ENCODE measurements around the gene NMNAT2. TPM values are rescaled to one million over a fixed set of nuclear protein-coding genes. Genes with fewer than 3 reads are reported as not detected.

Gene NMNAT2
- total and polyA plus RNA-seq, 7 donors = under 0.01 to 5.5 (median 3.6) TPM

GRCh38 chr1:183368213-183369108, 49.7 kb downstream of the NMNAT2 start:
- no peak overlapping the region for H3K27ac ChIP-seq
- no peaks in the 10 kb centered on the region for H3K36me3 ChIP-seq
- no peak for DNase-seq
- H3K9me3 ChIP-seq = no peaks in the 10 kb centered on the region
- H3K4me1 ChIP-seq = no peaks in the 10 kb centered on the region
- TF ChIP-seq, protein P1, sequence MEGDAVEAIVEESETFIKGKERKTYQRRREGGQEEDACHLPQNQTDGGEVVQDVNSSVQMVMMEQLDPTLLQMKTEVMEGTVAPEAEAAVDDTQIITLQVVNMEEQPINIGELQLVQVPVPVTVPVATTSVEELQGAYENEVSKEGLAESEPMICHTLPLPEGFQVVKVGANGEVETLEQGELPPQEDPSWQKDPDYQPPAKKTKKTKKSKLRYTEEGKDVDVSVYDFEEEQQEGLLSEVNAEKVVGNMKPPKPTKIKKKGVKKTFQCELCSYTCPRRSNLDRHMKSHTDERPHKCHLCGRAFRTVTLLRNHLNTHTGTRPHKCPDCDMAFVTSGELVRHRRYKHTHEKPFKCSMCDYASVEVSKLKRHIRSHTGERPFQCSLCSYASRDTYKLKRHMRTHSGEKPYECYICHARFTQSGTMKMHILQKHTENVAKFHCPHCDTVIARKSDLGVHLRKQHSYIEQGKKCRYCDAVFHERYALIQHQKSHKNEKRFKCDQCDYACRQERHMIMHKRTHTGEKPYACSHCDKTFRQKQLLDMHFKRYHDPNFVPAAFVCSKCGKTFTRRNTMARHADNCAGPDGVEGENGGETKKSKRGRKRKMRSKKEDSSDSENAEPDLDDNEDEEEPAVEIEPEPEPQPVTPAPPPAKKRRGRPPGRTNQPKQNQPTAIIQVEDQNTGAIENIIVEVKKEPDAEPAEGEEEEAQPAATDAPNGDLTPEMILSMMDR (IDR thresholded peaks at IDR 0.05) = no peak
- TF ChIP-seq POLR2AphosphoS5 (IDR thresholded peaks at IDR 0.05) (no peak), POLR2A (IDR thresholded peaks at IDR 0.05) (no peak), EP300 (IDR thresholded peaks at IDR 0.05) (no peak)
- H3K4me3 ChIP-seq = no peak overlapping the region
- H3K27me3 ChIP-seq = no peaks in the 10 kb centered on the region
- WGBS, 2 donors = 76 to 84% methylated on average over 11 of the region's 11 CpGs
- intact Hi-C loops (cut with DNase I) = no loop called here

DNA sequence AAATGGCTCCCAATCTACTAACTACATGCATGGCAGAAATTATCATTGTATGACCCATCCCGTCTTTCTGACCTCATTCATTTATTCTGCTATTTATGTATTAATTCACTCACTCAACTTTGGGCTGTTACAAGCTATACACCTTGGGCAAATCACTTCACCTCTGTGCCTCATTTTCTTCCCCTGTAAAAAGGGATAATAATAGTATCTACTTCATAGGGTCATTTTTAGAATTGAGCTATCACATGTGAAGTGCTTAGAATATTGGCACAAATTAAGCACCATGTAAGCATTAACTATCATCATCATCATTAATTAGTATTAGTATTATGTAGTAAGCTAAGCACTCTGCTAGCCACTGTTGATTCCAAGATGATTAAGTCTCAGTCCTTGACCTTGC, 52.1 kb downstream of the NMNAT2 start:
- 84 to 88% methylated on average over 1 of the region's 1 CpG for WGBS, 2 donors
- intact Hi-C loops (cut with DNase I) = no loop called here
- no peak for TF ChIP-seq EP300 (IDR thresholded peaks at IDR 0.05)
- no peak for TF ChIP-seq POLR2A (IDR thresholded peaks at IDR 0.05)
- TF ChIP-seq, protein P1 (IDR thresholded peaks at IDR 0.05) = no peak
- TF ChIP-seq POLR2AphosphoS5 (IDR thresholded peaks at IDR 0.05) = no peak
- no peaks in the 10 kb centered on the region for H3K4me1 ChIP-seq
- no peak overlapping the region for H3K27ac ChIP-seq
- DNase-seq = no peak
- H3K9me3 ChIP-seq = no peaks in the 10 kb centered on the region
- no peaks in the 10 kb centered on the region for H3K36me3 ChIP-seq
- H3K4me3 ChIP-seq = no peak overlapping the region
- H3K27me3 ChIP-seq = no peaks in the 10 kb centered on the region

GRCh38 chr1:183365676-183366075, 52.5 kb downstream of the NMNAT2 start:
- no peaks in the 10 kb centered on the region for H3K36me3 ChIP-seq
- no peaks in the 10 kb centered on the region for H3K27me3 ChIP-seq
- intact Hi-C loops (cut with DNase I) = no loop called here
- H3K9me3 ChIP-seq = no peaks in the 10 kb centered on the region
- no peaks in the 10 kb centered on the region for H3K4me1 ChIP-seq
- WGBS, 2 donors = 69 to 74% methylated on average over 2 of the region's 2 CpGs
- H3K4me3 ChIP-seq = no peak overlapping the region
- TF ChIP-seq POLR2AphosphoS5 (IDR thresholded peaks at IDR 0.05) (no peak), EP300 (IDR thresholded peaks at IDR 0.05) (no peak), POLR2A (IDR thresholded peaks at IDR 0.05) (no peak)
- TF ChIP-seq, protein P1 (IDR thresholded peaks at IDR 0.05) = no peak
- DNase-seq = no peak
- H3K27ac ChIP-seq = no peak overlapping the region

- 92 to 93% methylated on average over 4 of the region's 4 CpGs for WGBS, 2 donors
- intact Hi-C loops (cut with DNase I) = no loop called here
- H3K27me3 ChIP-seq = no peaks in the 10 kb centered on the region
These were observed 53.1 kb downstream of the NMNAT2 start for GRCh38 chr1:183365093-183365492.

More at GRCh38 chr1:183365093-183365492, 53.1 kb downstream of the NMNAT2 start:
- DNase-seq = no peak
- no peaks in the 10 kb centered on the region for H3K36me3 ChIP-seq
- TF ChIP-seq EP300 (IDR thresholded peaks at IDR 0.05) = no peak
- TF ChIP-seq, protein P1 (IDR thresholded peaks at IDR 0.05) = no peak
- TF ChIP-seq POLR2AphosphoS5 (IDR thresholded peaks at IDR 0.05) = no peak
- TF ChIP-seq POLR2A (IDR thresholded peaks at IDR 0.05) = no peak
- H3K4me3 ChIP-seq = no peak overlapping the region
- H3K9me3 ChIP-seq = no peaks in the 10 kb centered on the region
- no peak overlapping the region for H3K27ac ChIP-seq
- no peaks in the 10 kb centered on the region for H3K4me1 ChIP-seq
